Tibial nerve (tissue), 4 donors: Measurements from ENCODE around the gene ALAS1. TPM values are rescaled to one million over a fixed set of nuclear protein-coding genes. Genes with fewer than 3 reads are reported as not detected.

Experiments
- DNase-seq, 2 donors: peaks; one replicate each; pipeline ENCODE4 v3.0.0-alpha.2; 2019; ENCODE audit warnings: low spot score in 2 of 2
- H3K27ac ChIP-seq, 4 donors: fragments of 200-600 bp; sonication (generic) in 3 of 4; one replicate each; pipeline ENCODE4 v1.5.1; 2017 to 2019; ENCODE audit warnings: mild to moderate bottlenecking in 1 of 4
- H3K27me3 ChIP-seq, 2 donors: fragments of 200-600 bp; sonication (generic) in 1 of 2; one replicate each; pipeline versions ENCODE4 v1.5.1 to v1.6.0; 2017 to 2019
- H3K36me3 ChIP-seq, 3 donors: fragments of 200-600 bp; sonication (generic); one replicate each; pipeline ENCODE4 v1.5.1; 2018 to 2019
- H3K4me1 ChIP-seq, 4 donors: fragments of 200-600 bp; sonication (generic) in 3 of 4; one replicate each; pipeline ENCODE4 v1.5.1; 2017 to 2019
- H3K4me3 ChIP-seq, 4 donors: fragments of 200-600 bp; sonication (generic) in 3 of 4; one replicate each; pipeline ENCODE4 v1.5.1; 2017 to 2019; ENCODE audit warnings: mild to moderate bottlenecking in 1 of 4, moderate library complexity in 1 of 4
- H3K9me3 ChIP-seq, 4 donors: fragments of 200-600 bp; sonication (generic) in 3 of 4; one replicate each; pipeline ENCODE4 v1.5.1; 2017 to 2019
- EP300 ChIP-seq, 2 donors: sonication (generic); formaldehyde crosslinking; IDR thresholded peaks; one replicate each; pipeline ENCODE4 v1.6.1; 2017; ENCODE audit warnings: antibody characterized with exemption in 2 of 2, mild to moderate bottlenecking in 1 of 2
- POLR2A ChIP-seq, 2 donors: fragments of 450-650 bp; IDR thresholded peaks; one replicate each; pipeline ENCODE4 v1.6.1; 2017; ENCODE audit warnings: antibody characterized with exemption in 2 of 2, mild to moderate bottlenecking in 2 of 2, moderate library complexity in 2 of 2
- WGBS, 2 donors: methylation state at CpG; one replicate each; pipeline ENCODE4 v1.1.5; 2018; 5-methylcytosine and 5-hydroxymethylcytosine counted together
- total RNA-seq, 4 donors: library from RNA; depleted of rRNA; stranded (reverse); fragments of >200 nt; gene quantifications; one replicate each; pipeline ENCODE4 v1.1.0, GENCODE V29; 2016
- TF ChIP-seq, protein P1 (sequence below), 5 experiments: fragments of 200-600 bp in 3 of 5; fragments of 450-650 bp in 2 of 5; sonication (generic) in 3 of 5; IDR thresholded peaks; one replicate each; pipeline ENCODE4 v1.5.1; 2016 to 2019; ENCODE audit warnings: antibody characterized with exemption in 5 of 5, mild to moderate bottlenecking in 3 of 5, moderate library complexity in 2 of 5

Gene ALAS1
- total RNA-seq, 4 donors from 2014 or later = 26.1 to 37.1 (median 32.0) TPM

DNA sequence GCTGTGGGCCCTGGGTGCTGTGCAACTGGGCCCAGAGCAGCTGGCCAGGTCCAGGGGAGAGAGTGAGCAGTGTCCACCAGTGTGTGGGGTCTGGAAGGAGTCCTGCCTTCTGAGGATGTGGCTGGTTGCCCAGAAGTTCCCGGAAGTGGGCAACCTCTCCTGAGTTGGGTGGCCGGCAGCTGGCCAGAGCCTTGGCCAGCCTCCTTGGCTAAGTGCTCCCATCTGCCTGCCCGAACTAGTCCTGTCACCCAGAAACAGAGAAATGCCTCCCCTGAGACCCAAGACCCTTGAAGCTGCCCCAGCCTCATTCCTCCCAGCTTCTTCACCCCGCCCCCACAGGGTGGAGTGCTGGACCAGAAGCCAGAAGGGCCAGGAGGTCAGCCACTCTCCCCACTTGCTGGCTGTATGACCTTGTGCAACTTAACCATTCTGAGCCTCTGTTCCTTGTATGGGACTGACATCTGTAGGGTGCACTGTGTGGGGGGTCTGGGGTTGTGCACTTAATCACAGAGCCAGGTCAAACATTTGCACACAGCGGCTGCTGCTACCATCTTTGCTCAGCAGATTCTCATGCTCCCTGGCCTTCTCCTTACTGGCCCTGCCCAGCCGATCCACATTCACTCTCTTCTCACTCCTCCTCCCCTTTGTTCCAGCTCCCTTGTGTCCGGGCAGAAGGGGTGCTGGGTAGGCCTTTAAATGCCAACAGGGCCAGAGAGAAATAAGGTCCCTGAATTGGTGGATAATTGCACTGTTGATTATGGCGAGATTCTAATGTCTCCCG lies 7.5 kb upstream of the ALAS1 start:
- no peak overlapping the region for H3K4me3 ChIP-seq
- peaks cover 0 to 42% (median 18%) of the 10 kb centered on the region in 4 donors for H3K4me1 ChIP-seq
- no peaks in the 10 kb centered on the region for H3K36me3 ChIP-seq
- DNase-seq = peak; percentile 54 to 63
- H3K27me3 ChIP-seq = no peaks in the 10 kb centered on the region
- H3K27ac ChIP-seq = peak overlapping the region; percentile 10 to 85 (median 40)
- TF ChIP-seq, protein P1, sequence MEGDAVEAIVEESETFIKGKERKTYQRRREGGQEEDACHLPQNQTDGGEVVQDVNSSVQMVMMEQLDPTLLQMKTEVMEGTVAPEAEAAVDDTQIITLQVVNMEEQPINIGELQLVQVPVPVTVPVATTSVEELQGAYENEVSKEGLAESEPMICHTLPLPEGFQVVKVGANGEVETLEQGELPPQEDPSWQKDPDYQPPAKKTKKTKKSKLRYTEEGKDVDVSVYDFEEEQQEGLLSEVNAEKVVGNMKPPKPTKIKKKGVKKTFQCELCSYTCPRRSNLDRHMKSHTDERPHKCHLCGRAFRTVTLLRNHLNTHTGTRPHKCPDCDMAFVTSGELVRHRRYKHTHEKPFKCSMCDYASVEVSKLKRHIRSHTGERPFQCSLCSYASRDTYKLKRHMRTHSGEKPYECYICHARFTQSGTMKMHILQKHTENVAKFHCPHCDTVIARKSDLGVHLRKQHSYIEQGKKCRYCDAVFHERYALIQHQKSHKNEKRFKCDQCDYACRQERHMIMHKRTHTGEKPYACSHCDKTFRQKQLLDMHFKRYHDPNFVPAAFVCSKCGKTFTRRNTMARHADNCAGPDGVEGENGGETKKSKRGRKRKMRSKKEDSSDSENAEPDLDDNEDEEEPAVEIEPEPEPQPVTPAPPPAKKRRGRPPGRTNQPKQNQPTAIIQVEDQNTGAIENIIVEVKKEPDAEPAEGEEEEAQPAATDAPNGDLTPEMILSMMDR (IDR thresholded peaks at IDR 0.05) = no peak
- TF ChIP-seq EP300 (IDR thresholded peaks at IDR 0.05) = peak in 1 of 2 donors; percentile 52
- no peaks in the 10 kb centered on the region for H3K9me3 ChIP-seq
- 21 to 24% methylated on average over 7 to 9 of the region's 9 CpGs for WGBS, 2 donors

DNA sequence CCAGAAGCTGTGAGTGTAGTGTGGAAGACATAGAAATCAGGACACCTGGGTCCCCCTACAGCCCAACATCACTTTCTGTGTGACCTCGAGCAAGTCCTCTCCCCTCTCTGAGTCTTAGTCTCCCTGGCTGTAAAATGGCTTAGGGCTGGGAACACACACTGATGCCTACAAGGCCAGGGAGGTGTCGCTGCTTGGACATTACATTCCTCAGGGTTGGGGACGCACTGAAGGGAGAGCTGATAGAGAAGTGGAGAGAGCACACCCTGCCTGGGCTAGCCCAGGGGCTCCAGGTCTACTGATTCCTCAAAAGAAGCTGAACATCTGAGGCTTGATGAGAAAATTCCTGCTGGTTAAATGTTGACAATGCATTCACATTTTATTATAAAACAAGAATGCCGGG lies 6.3 kb upstream of the ALAS1 start:
- WGBS, 2 donors = 80 to 96% methylated on average over 4 of the region's 4 CpGs
- H3K36me3 ChIP-seq = no peaks in the 10 kb centered on the region
- no peaks in the 10 kb centered on the region for H3K9me3 ChIP-seq
- DNase-seq = no peak
- no peaks in the 10 kb centered on the region for H3K27me3 ChIP-seq
- TF ChIP-seq POLR2A (IDR thresholded peaks at IDR 0.05) (no peak), EP300 (IDR thresholded peaks at IDR 0.05) (no peak)
- TF ChIP-seq, protein P1 (IDR thresholded peaks at IDR 0.05) = no peak
- no peak overlapping the region for H3K4me3 ChIP-seq
- H3K4me1 ChIP-seq = peaks cover 0 to 54% (median 24%) of the 10 kb centered on the region in 4 donors
- H3K27ac ChIP-seq = peak overlapping the region in 2 of 4 donors; percentile 50 to 66

DNA sequence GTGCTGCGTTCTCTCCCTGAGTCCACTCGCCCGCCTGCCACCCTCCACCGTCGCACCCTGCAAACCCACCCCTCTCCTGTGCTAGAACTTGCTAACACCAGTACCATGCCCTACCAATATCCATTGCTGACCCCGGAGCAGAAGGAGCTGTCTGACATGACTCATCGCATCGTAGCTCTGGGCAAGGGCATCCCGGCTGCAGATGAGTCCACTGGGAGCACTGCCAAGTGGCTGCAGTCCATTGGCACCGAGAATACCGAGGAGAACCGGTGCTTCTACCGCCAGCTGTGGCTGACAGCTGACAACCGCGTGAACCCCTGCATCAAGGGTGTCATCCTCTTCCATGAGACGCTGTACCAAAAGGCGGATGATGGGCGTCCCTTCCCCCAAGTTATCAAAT lies 4.9 kb upstream of the ALAS1 start:
- no peak overlapping the region for H3K4me3 ChIP-seq
- H3K27ac ChIP-seq = no peak overlapping the region
- TF ChIP-seq, protein P1 (IDR thresholded peaks at IDR 0.05) = no peak
- TF ChIP-seq POLR2A (IDR thresholded peaks at IDR 0.05) (no peak), EP300 (IDR thresholded peaks at IDR 0.05) (no peak)
- DNase-seq = no peak
- no peaks in the 10 kb centered on the region for H3K27me3 ChIP-seq
- H3K4me1 ChIP-seq = peaks cover 0 to 66% (median 35%) of the 10 kb centered on the region in 4 donors
- H3K9me3 ChIP-seq = no peaks in the 10 kb centered on the region
- no peaks in the 10 kb centered on the region for H3K36me3 ChIP-seq
- 79 to 83% methylated on average over 18 of the region's 18 CpGs for WGBS, 2 donors

DNA sequence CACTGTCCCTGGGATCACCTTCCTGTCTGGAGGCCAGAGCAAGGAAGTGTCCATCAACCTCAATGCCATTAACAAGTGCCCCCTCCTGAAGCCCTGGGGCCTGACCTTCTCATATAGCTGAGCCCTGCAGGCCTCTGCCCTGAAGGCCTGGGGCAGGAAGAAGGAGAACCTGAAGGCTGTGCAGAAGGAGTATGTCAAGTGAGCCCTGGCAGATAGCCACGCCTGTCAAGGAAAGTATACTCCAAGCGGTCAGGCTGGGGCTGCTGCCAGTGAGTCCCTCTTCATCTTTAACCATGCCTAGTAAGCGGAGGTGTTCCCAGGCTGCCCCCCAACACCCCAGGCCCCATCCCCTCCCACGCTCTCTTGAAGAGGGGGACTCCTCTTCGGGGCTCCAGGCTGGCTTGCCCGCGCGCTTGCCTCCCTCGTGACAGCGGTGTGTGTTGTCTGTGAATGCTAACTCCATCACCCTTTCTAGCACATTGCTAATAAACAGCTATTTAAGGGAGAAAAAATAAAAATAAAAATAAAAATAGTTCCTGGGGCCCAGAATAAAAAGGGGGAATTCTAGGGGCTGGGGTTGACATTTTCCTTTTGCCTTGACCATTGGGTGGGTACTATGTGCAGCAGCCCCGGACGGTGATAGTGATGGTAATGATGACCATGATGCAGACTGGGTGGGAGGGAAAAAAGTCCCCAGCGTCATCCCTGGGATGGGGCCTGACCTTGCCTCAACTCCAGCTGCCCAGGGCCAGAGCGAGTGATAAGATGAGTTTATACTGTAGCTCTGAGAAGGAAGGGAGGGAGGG lies 3.3 kb upstream of the ALAS1 start:
- no peak for DNase-seq
- Histone ChIP-seq H3K27ac (no peak overlapping the region), H3K9me3 (no peaks in the 10 kb centered on the region), H3K4me3 (no peak overlapping the region), H3K4me1 (peaks cover 0 to 71% (median 44%) of the 10 kb centered on the region in 4 donors), H3K27me3 (no peaks in the 10 kb centered on the region), H3K36me3 (no peaks in the 10 kb centered on the region)
- 78 to 83% methylated on average over 14 of the region's 14 CpGs for WGBS, 2 donors
- TF ChIP-seq, protein P1 (IDR thresholded peaks at IDR 0.05) = no peak
- TF ChIP-seq EP300 (IDR thresholded peaks at IDR 0.05) = no peak

DNA sequence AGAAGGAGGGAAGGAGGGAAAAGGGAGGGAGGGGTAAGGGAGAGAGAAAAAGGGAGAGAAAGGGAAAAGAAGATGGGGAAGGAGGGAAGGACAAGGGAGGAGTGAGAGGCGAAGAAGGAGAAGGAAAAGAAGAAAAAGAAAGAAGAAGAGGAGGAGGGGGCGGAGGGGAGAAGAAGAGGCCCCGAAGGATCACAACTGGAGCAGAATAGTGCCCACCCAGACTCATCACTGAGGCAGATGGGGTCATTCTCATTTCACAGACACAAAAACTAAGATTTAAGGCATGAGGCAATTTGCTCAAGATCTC lies 2.7 kb upstream of the ALAS1 start:
- Histone ChIP-seq H3K27me3 (no peaks in the 10 kb centered on the region), H3K9me3 (no peaks in the 10 kb centered on the region), H3K4me3 (no peak overlapping the region), H3K4me1 (peaks cover 0 to 71% (median 39%) of the 10 kb centered on the region in 4 donors), H3K36me3 (no peaks in the 10 kb centered on the region), H3K27ac (peak overlapping the region in 3 of 4 donors; percentile 81 to 90 (median 86))
- TF ChIP-seq EP300 (IDR thresholded peaks at IDR 0.05) = no peak
- TF ChIP-seq, protein P1 (IDR thresholded peaks at IDR 0.05) = no peak
- TF ChIP-seq POLR2A (IDR thresholded peaks at IDR 0.05) = no peak
- DNase-seq = no peak
- WGBS, 2 donors = 82 to 93% methylated on average over 3 of the region's 3 CpGs
